NCI-H1092 treated with DMSO at 0.1 percent for 48 hours (cell line): ENCODE data around the gene CCDC91.
"Not testable (repeated sequence)": the region's sequence is repeated elsewhere in the genome, so short reads cannot be mapped to it uniquely, and the experiment has no call there.

Source experiments
- DNase-seq: peaks from one replicate; lab custom pipeline; 2025; lab: John Stamatoyannopoulos, UW

The CCDC91 gene

GRCh38 chr12:28459481-28459880 is 269.2 kb downstream of the CCDC91 start:
- no peak for DNase-seq

GRCh38 chr12:28460420-28461130 is 270.3 kb downstream of the CCDC91 start:
- DNase-seq, result no peak

- DNase-seq, result no peak
These were observed 273.1 kb downstream of the CCDC91 start for GRCh38 chr12:28463396-28463795.

- DNase-seq, result not testable (repeated sequence)
These were observed 281.5 kb downstream of the CCDC91 start for GRCh38 chr12:28471762-28472161.

- DNase-seq, result not testable (repeated sequence)
These were observed 285.9 kb downstream of the CCDC91 start for GRCh38 chr12:28476206-28476605.

GRCh38 chr12:28479097-28479496 is 288.8 kb downstream of the CCDC91 start:
- DNase-seq, result not testable (repeated sequence)

- DNase-seq, result no peak
These were observed 289.4 kb downstream of the CCDC91 start for GRCh38 chr12:28479683-28480082.

GRCh38 chr12:28484156-28484555 is 293.9 kb downstream of the CCDC91 start:
- no peak for DNase-seq

GRCh38 chr12:28486521-28486920 is 296.3 kb downstream of the CCDC91 start:
- DNase-seq, result no peak

- DNase-seq, result no peak
These were observed 299.0 kb downstream of the CCDC91 start for GRCh38 chr12:28489246-28489645.

- no peak for DNase-seq
These were observed 307.7 kb downstream of the CCDC91 start for GRCh38 chr12:28497889-28498411.

GRCh38 chr12:28498850-28499249 is 308.6 kb downstream of the CCDC91 start:
- DNase-seq, result no peak

GRCh38 chr12:28500373-28501024 is 310.2 kb downstream of the CCDC91 start:
- no peak for DNase-seq

GRCh38 chr12:28506271-28506670 is 316.0 kb downstream of the CCDC91 start:
- no peak for DNase-seq

- DNase-seq, result no peak
These were observed 316.8 kb downstream of the CCDC91 start for GRCh38 chr12:28507033-28507432.

GRCh38 chr12:28507867-28508266 is 317.6 kb downstream of the CCDC91 start:
- no peak for DNase-seq

- no peak for DNase-seq
These were observed 322.1 kb downstream of the CCDC91 start for GRCh38 chr12:28512406-28512805.

- no peak for DNase-seq
These were observed 322.6 kb downstream of the CCDC91 start for GRCh38 chr12:28512876-28513275.

- DNase-seq, result no peak
These were observed 323.7 kb downstream of the CCDC91 start for GRCh38 chr12:28513983-28514382.

- DNase-seq, result no peak
These were observed 326.8 kb downstream of the CCDC91 start for GRCh38 chr12:28517101-28517500.

GRCh38 chr12:28527631-28528249 is 337.5 kb downstream of the CCDC91 start:
- no peak for DNase-seq

- DNase-seq, result no peak
These were observed 345.0 kb downstream of the CCDC91 start for GRCh38 chr12:28535216-28535615.

GRCh38 chr12:28536088-28536487 is 345.8 kb downstream of the CCDC91 start:
- DNase-seq, result no peak
